ENCODE measurements around the gene CD3G.
A peak's percentile ranks its signal among the peaks of the same experiment; 100 is the strongest.

The CD3G gene

GRCh38 chr11:118322721-118323120 lies 21.4 kb upstream of the CD3G start:
- FAIRE-seq = no peak

DNA sequence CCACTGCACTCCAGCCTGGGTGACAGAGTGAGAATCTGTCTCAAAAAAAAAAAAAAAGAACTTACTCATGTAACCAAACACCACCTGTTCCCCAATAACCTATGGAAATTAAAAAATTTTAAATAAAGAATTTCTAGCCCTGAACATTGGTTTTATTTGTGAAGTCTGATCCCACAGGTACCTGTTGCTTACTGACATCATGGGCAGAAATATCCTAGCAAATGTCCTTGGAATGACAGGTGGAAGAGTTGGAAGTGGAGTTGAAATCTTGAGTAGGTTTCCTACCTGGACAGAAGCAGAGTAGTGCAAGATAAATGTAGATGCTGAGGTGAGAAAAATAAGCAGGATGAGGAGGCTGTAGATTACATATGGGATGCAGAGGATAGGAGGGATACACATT lies 18.9 kb upstream of the CD3G start:
- no peak for DNase-seq (ENCODE audit: low spot score)
- FAIRE-seq = no peak

More at GRCh38 chr11:118322721-118323120, 21.4 kb upstream of the CD3G start:
- DNase-seq (ENCODE audit: low spot score) = no peak

- FAIRE-seq (no peak), DNase-seq (ENCODE audit: low spot score) (no peak)
Observed at GRCh38 chr11:118328745-118329144, 15.4 kb upstream of the CD3G start.

DNA sequence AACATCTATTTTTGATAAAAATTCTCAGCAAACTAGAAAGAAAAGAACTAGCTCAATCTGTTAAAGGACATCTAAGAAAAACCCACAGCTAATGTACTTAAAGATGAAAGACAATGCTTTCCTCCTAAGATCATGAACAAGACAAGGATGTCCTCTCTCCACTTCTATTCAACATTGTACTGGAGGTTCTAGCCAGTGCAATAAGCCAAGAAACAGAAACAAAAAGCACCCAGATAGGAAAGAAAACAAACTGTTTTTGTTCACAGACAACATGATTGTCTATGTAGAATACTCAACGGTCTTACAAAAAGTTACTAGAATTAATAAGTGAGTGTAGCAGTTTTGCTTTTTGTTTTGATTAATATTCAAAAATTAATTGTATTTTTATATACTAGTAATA lies 9.4 kb upstream of the CD3G start:
- DNase-seq (ENCODE audit: low spot score) (no peak), FAIRE-seq (no peak)

DNA sequence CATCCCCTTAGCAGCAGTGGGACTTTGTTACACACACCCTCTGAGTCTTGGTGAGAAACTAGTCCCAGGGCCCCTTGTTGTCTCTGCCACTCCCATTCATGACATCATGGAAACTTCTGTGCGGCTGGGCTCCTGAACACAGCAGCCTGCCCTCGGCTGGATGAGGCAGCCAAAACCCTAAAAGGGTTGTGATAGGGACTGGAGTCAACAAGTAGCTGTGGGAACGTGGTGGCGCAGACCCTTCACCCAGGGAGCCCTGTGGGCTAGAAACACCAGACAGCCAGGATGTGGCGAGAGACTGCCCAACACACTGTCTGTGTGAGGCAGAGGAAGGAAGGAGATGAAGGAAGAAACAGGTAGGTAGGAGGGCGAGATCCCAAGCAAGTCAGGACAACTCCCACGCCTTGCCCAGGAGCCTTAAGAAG lies 5.5 kb upstream of the CD3G start:
- FAIRE-seq (no peak), DNase-seq (ENCODE audit: low spot score) (no peak)

GRCh38 chr11:118339281-118339961 lies 4.7 kb upstream of the CD3G start:
- DNase-seq (ENCODE audit: low spot score) = no peak
- no peak for FAIRE-seq

- FAIRE-seq = no peak
- DNase-seq (ENCODE audit: low spot score) = no peak
Observed at GRCh38 chr11:118340449-118340848, 3.7 kb upstream of the CD3G start.

DNA sequence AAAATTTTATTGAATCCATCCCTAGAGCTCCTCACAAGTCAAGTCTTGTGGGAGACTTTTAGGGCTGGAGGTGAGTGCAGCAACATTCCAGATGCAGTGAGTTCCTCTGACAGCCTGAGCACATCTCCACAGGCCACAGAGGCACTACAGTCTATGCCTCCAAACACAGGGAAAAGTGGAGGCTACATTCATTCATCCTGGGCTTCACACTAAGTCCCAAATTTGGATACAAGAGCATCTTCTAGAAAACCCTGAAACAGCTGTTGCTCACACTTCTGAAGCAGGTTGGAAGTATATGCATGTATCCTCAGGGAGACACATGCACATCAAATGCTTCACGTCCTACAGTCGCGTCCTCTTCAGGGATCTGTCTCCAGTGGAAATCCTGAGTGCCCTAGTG lies 2.9 kb upstream of the CD3G start:
- FAIRE-seq (no peak), DNase-seq (ENCODE audit: low spot score) (no peak)

GRCh38 chr11:118341815-118342489 lies 2.2 kb upstream of the CD3G start:
- DNase-seq (ENCODE audit: low spot score) (no peak), FAIRE-seq (no peak)

GRCh38 chr11:118342503-118343161 lies 1.5 kb upstream of the CD3G start, which contains the start of gene CD3D:
CD3D (minus strand) TSS chr11:118342705; CDS start chr11:118342607, 98 bp downstream.
- DNase-seq (ENCODE audit: low spot score) (no peak), FAIRE-seq (no peak)

DNA sequence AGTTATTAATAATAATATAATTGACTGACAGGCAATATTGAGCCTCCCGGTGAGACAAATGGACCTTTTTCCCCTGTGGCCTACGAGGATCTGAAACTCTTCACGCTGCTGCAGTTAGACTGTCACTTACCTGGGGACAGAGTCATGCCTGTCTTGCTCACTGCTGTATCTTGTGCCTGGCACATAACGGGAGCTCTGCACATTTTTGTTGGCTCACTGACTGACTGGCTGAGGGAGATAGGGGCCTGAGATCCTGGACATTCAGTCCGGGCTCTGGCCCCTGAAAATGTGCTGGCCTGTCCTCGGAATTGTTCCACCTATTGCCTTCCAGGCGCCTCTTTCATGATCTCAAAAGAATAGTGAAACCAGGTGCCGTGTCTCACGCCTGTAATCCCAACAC lies 896 bp upstream of the CD3G start:
- FAIRE-seq (no peak), DNase-seq (ENCODE audit: low spot score) (no peak)

GRCh38 chr11:118349475-118349874 lies 5.3 kb downstream of the CD3G start:
- FAIRE-seq = no peak
- DNase-seq (ENCODE audit: low spot score) = no peak

DNA sequence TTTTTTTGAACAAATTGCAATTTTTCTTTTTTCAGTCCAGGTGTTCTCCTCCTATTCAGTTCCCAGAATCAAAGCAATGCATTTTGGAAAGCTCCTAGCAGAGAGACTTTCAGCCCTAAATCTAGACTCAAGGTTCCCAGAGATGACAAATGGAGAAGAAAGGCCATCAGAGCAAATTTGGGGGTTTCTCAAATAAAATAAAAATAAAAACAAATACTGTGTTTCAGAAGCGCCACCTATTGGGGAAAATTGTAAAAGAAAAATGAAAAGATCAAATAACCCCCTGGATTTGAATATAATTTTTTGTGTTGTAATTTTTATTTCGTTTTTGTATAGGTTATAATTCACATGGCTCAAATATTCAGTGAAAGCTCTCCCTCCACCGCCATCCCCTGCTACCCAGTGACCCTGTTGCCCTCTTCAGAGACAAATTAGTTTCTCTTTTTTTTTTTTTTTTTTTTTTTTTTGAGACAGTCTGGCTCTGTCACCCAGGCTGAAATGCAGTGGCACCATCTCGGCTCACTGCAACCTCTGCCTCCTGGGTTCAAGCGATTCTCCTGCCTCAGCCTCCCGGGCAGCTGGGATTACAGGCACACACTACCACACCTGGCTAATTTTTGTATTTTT lies 9.1 kb downstream of the CD3G start:
- DNase-seq (ENCODE audit: low spot score) (no peak), FAIRE-seq (no peak)

DNA sequence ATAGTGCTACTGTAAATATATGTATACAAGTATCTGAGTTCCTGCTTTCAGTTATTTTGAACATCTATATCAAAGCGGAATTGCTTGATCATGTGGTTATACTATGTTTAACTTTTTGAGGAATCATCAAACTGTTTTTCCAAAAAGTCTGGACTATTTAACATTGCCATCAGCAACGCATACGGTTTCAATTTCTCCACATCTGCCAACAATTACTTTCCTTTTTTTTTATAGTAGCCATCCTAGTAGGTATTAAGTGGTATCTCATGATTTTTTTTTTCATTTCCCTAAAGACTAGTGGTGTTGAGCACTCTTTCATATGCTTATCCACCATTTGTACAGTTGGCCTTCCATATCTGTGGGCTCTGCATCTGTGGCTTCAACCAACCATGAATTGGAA lies 13.9 kb downstream of the CD3G start:
- DNase-seq (ENCODE audit: low spot score) (no peak), FAIRE-seq (no peak)

DNA sequence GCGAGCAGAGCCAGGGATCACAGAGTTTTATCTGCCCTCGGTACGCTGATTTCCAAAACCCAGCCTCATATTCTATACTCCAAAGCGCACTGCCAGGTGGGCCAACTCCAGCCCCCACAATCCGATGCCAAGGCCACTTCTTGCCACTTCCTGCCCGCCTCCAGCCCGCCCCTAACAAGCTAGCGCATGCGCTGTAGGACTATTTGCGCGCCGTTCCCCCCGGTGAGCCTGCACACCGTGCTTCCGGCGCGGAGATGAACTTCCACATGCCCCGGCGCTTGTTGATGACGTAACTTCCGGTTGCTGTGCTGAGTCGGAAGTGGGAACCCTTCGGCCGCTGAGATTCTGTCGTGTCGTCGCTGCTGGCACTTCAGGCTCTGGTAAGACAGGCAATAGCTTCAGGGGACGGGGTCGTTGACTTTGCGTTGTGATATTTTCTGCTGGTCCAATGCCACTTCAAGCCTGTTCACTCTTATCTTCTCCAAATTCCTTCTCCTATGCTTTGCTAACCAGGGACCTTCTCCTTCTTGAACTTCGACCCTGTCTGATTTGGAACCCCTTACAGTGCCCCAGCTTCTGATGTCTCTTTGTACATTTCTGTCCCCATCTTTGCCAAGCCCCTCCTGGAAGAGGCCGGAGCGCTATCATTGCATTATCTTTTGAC lies 15.3 kb downstream of the CD3G start, which contains the start of gene UBE4A:
Gene UBE4A (plus strand): TSS at position 306 of the 664 bp plus-strand sequence. CDS start 5,481 bp downstream, outside the sequence.
- DNase-seq (ENCODE audit: low spot score) (peak; percentile 84), FAIRE-seq (peak; percentile 52)

GRCh38 chr11:118364956-118365615 lies 20.9 kb downstream of the CD3G start:
- FAIRE-seq (no peak), DNase-seq (ENCODE audit: low spot score) (no peak)

- no peak for DNase-seq (ENCODE audit: low spot score)
- FAIRE-seq = no peak
Observed at GRCh38 chr11:118366287-118366686, 22.1 kb downstream of the CD3G start.

GRCh38 chr11:118370774-118371173 lies 26.6 kb downstream of the CD3G start:
- FAIRE-seq (no peak), DNase-seq (ENCODE audit: low spot score) (no peak)

DNA sequence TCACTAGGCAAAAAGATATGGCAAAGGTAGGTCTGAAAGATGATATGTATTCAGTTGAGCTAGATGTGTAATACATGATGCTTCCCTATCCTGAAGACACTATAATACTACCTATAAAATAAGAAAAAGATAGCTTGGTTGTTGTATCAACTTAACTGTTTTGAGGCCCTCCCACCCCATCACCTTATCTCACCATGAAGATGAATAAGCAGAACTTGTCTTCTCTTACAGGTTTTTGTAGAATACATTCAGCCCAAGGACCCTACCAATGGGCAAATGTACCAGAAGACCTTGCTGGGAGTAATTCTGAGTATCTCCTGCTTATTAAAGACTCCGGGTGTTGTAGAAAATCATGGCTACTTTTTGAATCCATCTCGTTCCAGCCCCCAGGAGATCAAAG lies 29.1 kb downstream of the CD3G start:
- DNase-seq (ENCODE audit: low spot score) = no peak
- FAIRE-seq = no peak

- FAIRE-seq (no peak), DNase-seq (ENCODE audit: low spot score) (no peak)
Observed at GRCh38 chr11:118373871-118374270, 29.7 kb downstream of the CD3G start.

- FAIRE-seq = no peak
Observed at GRCh38 chr11:118374729-118375128, 30.6 kb downstream of the CD3G start.

More at GRCh38 chr11:118374729-118375128, 30.6 kb downstream of the CD3G start:
- no peak for DNase-seq (ENCODE audit: low spot score)
